Measurements from ENCODE around the gene CUBN.

The CUBN gene

GRCh38 chr10:17066807-17067206 lies 62.8 kb downstream of the CUBN start:
- DNase-seq = no peak

- no peak for DNase-seq
These were observed 63.6 kb downstream of the CUBN start for GRCh38 chr10:17066000-17066399.

GRCh38 chr10:17065273-17065672 lies 64.3 kb downstream of the CUBN start:
- DNase-seq = no peak

- no peak for DNase-seq
These were observed 65.2 kb downstream of the CUBN start for GRCh38 chr10:17064435-17064834.

GRCh38 chr10:17062955-17063484 lies 66.6 kb downstream of the CUBN start:
- DNase-seq = no peak

- no peak for DNase-seq
These were observed 67.1 kb downstream of the CUBN start for GRCh38 chr10:17062493-17062892.

- DNase-seq = no peak
These were observed 67.6 kb downstream of the CUBN start for GRCh38 chr10:17062009-17062408.

- DNase-seq = no peak
These were observed 68.2 kb downstream of the CUBN start for GRCh38 chr10:17061418-17061817.

GRCh38 chr10:17060289-17060688 lies 69.3 kb downstream of the CUBN start:
- no peak for DNase-seq

- no peak for DNase-seq
These were observed 70.4 kb downstream of the CUBN start for GRCh38 chr10:17059197-17059688.

GRCh38 chr10:17058093-17058492 lies 71.5 kb downstream of the CUBN start:
- no peak for DNase-seq

- DNase-seq = no peak
These were observed 72.7 kb downstream of the CUBN start for GRCh38 chr10:17056781-17057428.

GRCh38 chr10:17053513-17053912 lies 76.1 kb downstream of the CUBN start:
- no peak for DNase-seq

- no peak for DNase-seq
These were observed 76.5 kb downstream of the CUBN start for GRCh38 chr10:17053061-17053460.

- DNase-seq = no peak
These were observed 77.8 kb downstream of the CUBN start for GRCh38 chr10:17051851-17052250.

- DNase-seq = no peak
These were observed 80.4 kb downstream of the CUBN start for GRCh38 chr10:17049195-17049594.

- DNase-seq = no peak
These were observed 81.7 kb downstream of the CUBN start for GRCh38 chr10:17047908-17048307.

- DNase-seq = no peak
These were observed 82.6 kb downstream of the CUBN start for GRCh38 chr10:17046989-17047388.

- DNase-seq = no peak
These were observed 86.0 kb downstream of the CUBN start for GRCh38 chr10:17043586-17043985.

GRCh38 chr10:17041626-17042520 lies 87.7 kb downstream of the CUBN start:
- no peak for DNase-seq

GRCh38 chr10:17038627-17039026 lies 91.0 kb downstream of the CUBN start:
- DNase-seq = no peak

- no peak for DNase-seq
These were observed 91.7 kb downstream of the CUBN start for GRCh38 chr10:17037910-17038309.

- DNase-seq = no peak
These were observed 94.2 kb downstream of the CUBN start for GRCh38 chr10:17035446-17035845.

All from NCI-H2029 (cell line).